Adrenal gland (tissue), 5 donors: Measurements from ENCODE around the gene PIGA.

ENCODE experiments used
- CTCF ChIP-seq, 6 experiments: fragments of 450-650 bp in 4 of 6; fragments of 200-600 bp in 2 of 6; sonication (generic) in 1 of 6; IDR thresholded peaks; 1 replicate in 5 of 6; 2 replicates in 1 of 6; pipeline versions ENCODE4 v1.5.1 to v1.8.0; 2016 to 2021; ENCODE audit warnings: antibody characterized with exemption in 6 of 6, mild to moderate bottlenecking in 2 of 6, moderate library complexity in 1 of 6
- POLR2A ChIP-seq, 2 donors: fragments of 450-650 bp; IDR thresholded peaks; one replicate each; pipeline ENCODE4 v1.6.1; 2017; ENCODE audit warnings: antibody characterized with exemption in 2 of 2, mild to moderate bottlenecking in 2 of 2, moderate library complexity in 1 of 2
- donor health status: DM: no; HTN: no; CAD: no.

- TF ChIP-seq POLR2A (IDR thresholded peaks at IDR 0.05) (no peak), CTCF (IDR thresholded peaks at IDR 0.05) (no peak)
Measured at GRCh38 chrX:15384304-15384703, 49.0 kb upstream of the PIGA start, which contains the start of gene VEGFD.
